Activated naive CD4-positive, alpha-beta T cell treated with anti-CD3 and anti-CD28 coated beads, Interleukin-2, amount 50 U/mL, for 72 hours (primary cell): ENCODE data around the gene EXOC6B. TPM values are rescaled to one million over a fixed set of nuclear protein-coding genes. Genes with fewer than 3 reads are reported as not detected.
"Not testable (repeated sequence)": the region's sequence is repeated elsewhere in the genome, so short reads cannot be mapped to it uniquely, and the experiment has no call there.

Experiments
- ATAC-seq, 2 donors: fragments of 150-1000 bp; cut with Tn5 transposase; 2 replicates each; pipeline ENCODE4 v1.10.0; 2021; ENCODE audit warnings: mild to moderate bottlenecking in 2 of 2, moderate library complexity in 2 of 2
- DNase-seq, 2 donors: peaks; one replicate each; pipeline ENCODE4 v3.0.0; 2021 to 2022; ENCODE audit warnings: low spot score in 2 of 2
- H3K27ac Mint-ChIP-seq, 2 donors: one replicate each; pipeline ENCODE4 v1.8.0; 2022; ENCODE audit warnings: mild to moderate bottlenecking in 2 of 2, mixed read lengths in 2 of 2
- H3K36me3 Mint-ChIP-seq, 2 donors: one replicate each; pipeline ENCODE4 v1.8.0; 2022; ENCODE audit warnings: mixed read lengths in 2 of 2
- H3K9me3 Mint-ChIP-seq, 2 donors: one replicate each; pipeline ENCODE4 v1.8.0; 2022; ENCODE audit warnings: mixed read lengths in 2 of 2
- total RNA-seq, 2 donors: library from RNA; stranded (reverse); gene quantifications; one replicate each; pipeline ENCODE4 v1.2.3, GENCODE V29; 2022

EXOC6B gene
- total RNA-seq, 2 donors from 2014 or later: 9.3 to 11.0 TPM

DNA sequence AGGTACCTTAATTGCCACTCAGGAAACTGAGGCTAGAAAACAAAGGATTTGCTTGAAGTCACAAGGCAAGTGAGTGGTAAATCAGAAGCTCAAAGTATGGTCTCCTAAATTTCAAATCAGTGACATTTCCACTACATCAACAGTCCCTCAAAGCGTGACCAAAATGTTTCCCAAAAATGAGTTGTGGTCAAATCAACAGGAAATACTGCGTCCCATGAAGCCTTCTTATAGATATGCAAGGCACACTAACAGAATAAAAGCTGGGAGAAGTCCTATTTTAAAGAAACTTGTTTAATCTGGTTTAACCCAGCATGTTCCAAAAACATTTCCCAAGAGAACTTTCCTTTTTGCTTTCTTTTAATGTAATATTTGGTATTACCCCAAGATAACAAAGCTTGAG, 249.4 kb downstream of the EXOC6B start:
- DNase-seq: no peak
- ATAC-seq: no peak
- Mint-ChIP-seq H3K9me3 (no peaks in the 10 kb centered on the region), H3K36me3 (no peaks in the 10 kb centered on the region), H3K27ac (no peak overlapping the region)

- Mint-ChIP-seq H3K9me3 (no peaks in the 10 kb centered on the region), H3K36me3 (no peaks in the 10 kb centered on the region), H3K27ac (no peak overlapping the region)
- DNase-seq (no peak), ATAC-seq (no peak)
Measured at GRCh38 chr2:72574886-72575285, 250.9 kb downstream of the EXOC6B start.

DNA sequence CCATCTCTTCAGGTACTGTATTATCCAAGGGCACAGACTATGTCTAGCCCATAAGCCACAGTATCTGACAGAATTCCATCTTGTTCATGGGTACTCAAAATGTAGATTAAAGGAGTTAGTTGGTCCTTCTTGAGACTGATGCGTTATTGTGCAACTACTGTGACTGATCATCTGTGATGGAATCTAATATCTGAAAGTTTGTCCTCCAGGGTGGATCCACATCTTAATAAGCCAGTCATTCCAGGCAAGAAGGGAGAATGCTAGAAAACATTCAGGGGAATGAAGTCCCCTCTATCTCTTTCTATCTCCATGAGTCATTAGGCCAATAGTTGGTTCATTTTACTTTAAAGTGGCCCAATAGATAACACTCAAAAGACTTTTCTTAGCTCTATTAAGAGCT, 252.6 kb downstream of the EXOC6B start:
- Mint-ChIP-seq H3K36me3 (no peaks in the 10 kb centered on the region), H3K9me3 (no peaks in the 10 kb centered on the region), H3K27ac (no peak overlapping the region)
- no peak for DNase-seq
- ATAC-seq: no peak

- no peak overlapping the region for H3K27ac Mint-ChIP-seq
- no peak for DNase-seq
- no peaks in the 10 kb centered on the region for H3K9me3 Mint-ChIP-seq
- ATAC-seq: no peak
- H3K36me3 Mint-ChIP-seq: no peaks in the 10 kb centered on the region
Measured at GRCh38 chr2:72572501-72572900, 253.3 kb downstream of the EXOC6B start.

DNA sequence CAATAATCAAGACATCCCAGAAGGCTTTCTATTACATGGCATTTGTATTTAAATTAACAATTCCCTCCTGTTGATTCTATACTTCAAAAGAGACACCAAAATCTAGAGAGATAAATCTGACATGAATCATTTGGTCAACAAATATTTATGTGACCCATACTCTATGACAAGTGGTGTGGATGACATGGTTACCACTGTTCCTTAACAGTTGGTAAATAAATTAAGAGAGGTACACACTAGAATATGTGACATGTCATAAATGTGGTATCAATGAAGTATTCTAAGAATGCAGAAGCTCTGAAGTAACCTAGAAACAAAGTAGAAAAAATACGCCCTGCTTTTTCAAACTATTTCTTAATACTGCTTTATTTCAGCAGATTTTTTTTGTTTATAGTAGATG, 255.4 kb downstream of the EXOC6B start:
- Mint-ChIP-seq H3K36me3 (no peaks in the 10 kb centered on the region), H3K27ac (no peak overlapping the region), H3K9me3 (no peaks in the 10 kb centered on the region)
- ATAC-seq: no peak
- no peak for DNase-seq

- H3K36me3 Mint-ChIP-seq: peaks cover 0 to 5% of the 10 kb centered on the region in 2 donors
- DNase-seq (no peak), ATAC-seq (no peak)
- H3K27ac Mint-ChIP-seq: no peak overlapping the region
- H3K9me3 Mint-ChIP-seq: no peaks in the 10 kb centered on the region
Measured at GRCh38 chr2:72562451-72563153, 263.2 kb downstream of the EXOC6B start.

GRCh38 chr2:72561621-72562318, 264.1 kb downstream of the EXOC6B start:
- no peak for ATAC-seq
- Mint-ChIP-seq H3K27ac (no peak overlapping the region), H3K36me3 (peaks cover 0 to 5% of the 10 kb centered on the region in 2 donors), H3K9me3 (no peaks in the 10 kb centered on the region)
- no peak for DNase-seq

DNA sequence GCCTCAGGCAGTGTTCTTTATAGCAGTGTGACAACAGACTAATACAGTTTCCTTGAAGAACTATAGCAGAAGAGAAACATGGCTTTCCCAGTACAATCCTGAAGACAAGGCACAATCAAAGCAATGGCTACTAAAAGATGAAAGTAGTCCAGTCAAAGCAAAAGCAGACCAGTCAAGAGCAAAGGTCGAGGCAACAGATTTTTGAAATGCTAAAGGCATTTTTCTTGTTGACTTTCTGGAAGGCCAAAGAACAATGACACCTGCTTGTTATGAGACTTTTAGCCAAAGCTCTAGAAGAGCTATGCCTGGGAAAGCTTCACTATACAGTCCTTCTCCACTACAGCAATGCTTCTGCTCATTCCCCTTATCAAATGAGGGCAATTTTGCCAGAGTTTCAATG, 269.9 kb downstream of the EXOC6B start:
- ATAC-seq: no peak

GRCh38 chr2:72555363-72555762, 270.5 kb downstream of the EXOC6B start:
- not testable (repeated sequence) for DNase-seq, H3K9me3 Mint-ChIP-seq, H3K27ac Mint-ChIP-seq

More for the DNA sequence above, 269.9 kb downstream of the EXOC6B start:
- no peak for DNase-seq
- Mint-ChIP-seq H3K9me3 (no peaks in the 10 kb centered on the region), H3K36me3 (peaks cover 7 to 15% of the 10 kb centered on the region in 2 donors), H3K27ac (no peak overlapping the region)

DNA sequence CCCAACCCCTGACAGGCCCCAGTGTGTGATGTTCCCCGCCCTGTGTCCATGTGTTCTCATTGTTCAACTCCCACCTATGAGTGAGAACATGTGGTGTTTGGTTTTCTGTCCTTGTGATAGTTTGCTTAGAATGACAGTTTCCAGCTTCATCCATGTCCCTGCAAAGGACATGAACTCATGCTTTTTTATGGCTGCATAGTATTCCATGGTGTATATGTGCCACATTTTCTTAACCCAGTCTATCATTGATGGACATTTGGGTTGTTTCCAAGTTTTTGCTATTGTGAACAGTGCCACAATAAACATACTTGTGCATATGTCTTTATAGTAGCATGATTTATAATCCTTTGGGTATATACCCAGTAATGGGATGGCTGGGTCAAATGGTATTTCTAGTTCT, 270.9 kb downstream of the EXOC6B start:
- not testable (repeated sequence) for H3K9me3 Mint-ChIP-seq, DNase-seq, ATAC-seq, H3K27ac Mint-ChIP-seq
- H3K36me3 Mint-ChIP-seq: peaks cover 7 to 15% of the 10 kb centered on the region in 2 donors

More at GRCh38 chr2:72555363-72555762, 270.5 kb downstream of the EXOC6B start:
- peaks cover 7 to 15% of the 10 kb centered on the region in 2 donors for H3K36me3 Mint-ChIP-seq
- ATAC-seq: not testable (repeated sequence)

DNA sequence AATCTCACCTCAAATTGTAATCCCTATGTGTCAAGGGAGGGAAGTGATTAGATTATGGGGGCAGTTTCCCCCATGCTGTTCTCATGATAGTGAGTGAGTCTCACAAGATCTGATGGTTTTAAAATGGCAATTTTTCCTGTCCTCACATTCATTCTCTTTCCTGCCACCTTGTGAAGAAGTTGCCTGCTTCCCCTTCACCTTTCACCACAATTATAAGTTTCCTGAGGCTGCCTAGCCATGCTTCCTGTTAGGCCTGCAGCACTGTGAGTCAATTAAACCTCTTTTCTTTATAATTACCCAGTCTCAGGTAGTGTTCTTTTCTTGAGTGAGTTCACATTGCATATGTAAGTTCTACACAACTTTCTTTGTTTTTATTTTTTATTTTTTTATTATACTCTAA, 271.5 kb downstream of the EXOC6B start:
- ATAC-seq (no peak), DNase-seq (no peak)
- Mint-ChIP-seq H3K9me3 (no peaks in the 10 kb centered on the region), H3K36me3 (peaks cover 7 to 15% of the 10 kb centered on the region in 2 donors), H3K27ac (peak overlapping the region in 1 of 2 donors; percentile 37)

DNA sequence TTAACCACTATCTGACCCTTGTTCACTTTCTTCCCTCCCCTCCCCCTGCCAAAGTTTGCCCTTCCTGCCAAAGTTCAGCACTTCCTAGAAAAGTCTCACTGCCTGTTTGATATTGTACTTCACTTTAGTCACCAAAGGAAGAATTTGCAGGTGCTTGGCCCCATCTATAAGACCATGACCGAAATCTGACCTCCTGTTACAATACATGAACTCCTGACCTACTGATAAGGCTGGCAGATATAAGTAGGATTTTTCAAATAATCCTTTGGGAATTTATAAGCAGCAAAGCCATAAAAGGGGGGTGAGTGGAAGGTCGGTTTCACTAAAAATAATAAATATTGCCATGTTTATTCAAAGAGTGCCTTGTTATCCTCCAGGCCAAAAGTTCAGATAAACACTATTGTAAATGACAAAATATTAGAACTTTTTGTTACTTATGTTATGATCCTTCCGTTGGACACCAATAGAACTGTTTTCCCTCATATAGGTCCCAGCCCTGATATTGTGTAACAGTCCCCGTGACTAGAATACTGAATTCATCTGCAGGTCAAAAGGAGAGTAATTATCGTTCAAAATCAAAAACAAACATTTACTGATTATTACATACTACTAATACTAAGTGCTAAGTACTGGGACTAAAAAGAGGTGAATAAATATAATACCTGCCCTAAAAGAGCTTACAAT, 277.6 kb downstream of the EXOC6B start:
- ATAC-seq (no peak), DNase-seq (no peak)
- H3K9me3 Mint-ChIP-seq: no peaks in the 10 kb centered on the region
- H3K27ac Mint-ChIP-seq: no peak overlapping the region
- H3K36me3 Mint-ChIP-seq: no peaks in the 10 kb centered on the region

GRCh38 chr2:72545790-72546189, 280.0 kb downstream of the EXOC6B start:
- DNase-seq: no peak
- peaks cover 0 to 4% of the 10 kb centered on the region in 2 donors for H3K9me3 Mint-ChIP-seq
- no peak for ATAC-seq
- H3K36me3 Mint-ChIP-seq: peaks cover 0 to 3% of the 10 kb centered on the region in 2 donors
- no peak overlapping the region for H3K27ac Mint-ChIP-seq

- Mint-ChIP-seq H3K9me3 (peaks cover 0 to 4% of the 10 kb centered on the region in 2 donors), H3K27ac (no peak overlapping the region), H3K36me3 (peaks cover 0 to 4% of the 10 kb centered on the region in 2 donors)
- ATAC-seq (no peak), DNase-seq (no peak)
Measured at GRCh38 chr2:72544554-72544953, 281.3 kb downstream of the EXOC6B start.

- peaks cover 0 to 4% of the 10 kb centered on the region in 2 donors for H3K9me3 Mint-ChIP-seq
- peaks cover 0 to 4% of the 10 kb centered on the region in 2 donors for H3K36me3 Mint-ChIP-seq
- H3K27ac Mint-ChIP-seq: no peak overlapping the region
- DNase-seq (no peak), ATAC-seq (no peak)
Measured at GRCh38 chr2:72543497-72544216, 282.2 kb downstream of the EXOC6B start.

GRCh38 chr2:72539071-72539552, 286.7 kb downstream of the EXOC6B start:
- Mint-ChIP-seq H3K9me3 (peaks cover 0 to 4% of the 10 kb centered on the region in 2 donors), H3K36me3 (peaks cover 0 to 4% of the 10 kb centered on the region in 2 donors), H3K27ac (no peak overlapping the region)
- DNase-seq (no peak), ATAC-seq (no peak)
